Activated CD4-positive, alpha-beta T cell treated with anti-CD3 and anti-CD28 coated beads for 1 hour (primary cell): Measurements from ENCODE around the gene CEP128.
"Not testable (repeated sequence)": the region's sequence is repeated elsewhere in the genome, so short reads cannot be mapped to it uniquely, and the experiment has no call there.

ENCODE experiments used
- DNase-seq: peaks from one replicate; pipeline ENCODE4 v3.0.0-alpha.2; 2020

The CEP128 gene

GRCh38 chr14:80951491-80951890, 10.0 kb upstream of the CEP128 start:
- no peak for DNase-seq

GRCh38 chr14:80948291-80948690, 6.8 kb upstream of the CEP128 start:
- DNase-seq, result no peak

- DNase-seq, result no peak
Observed at GRCh38 chr14:80946797-80947196, 5.3 kb upstream of the CEP128 start.

- no peak for DNase-seq
Observed at GRCh38 chr14:80946187-80946586, 4.6 kb upstream of the CEP128 start.

- DNase-seq, result no peak
Observed at GRCh38 chr14:80944861-80945617, 3.5 kb upstream of the CEP128 start.

GRCh38 chr14:80942191-80942600, 658 bp upstream of the CEP128 start:
- no peak for DNase-seq

- DNase-seq, result no peak
Observed at GRCh38 chr14:80940146-80940545, 1.4 kb downstream of the CEP128 start.

- DNase-seq, result no peak
Observed at GRCh38 chr14:80933686-80934085, 7.9 kb downstream of the CEP128 start.

GRCh38 chr14:80933282-80933681, 8.3 kb downstream of the CEP128 start:
- DNase-seq, result no peak

- DNase-seq, result no peak
Observed at GRCh38 chr14:80930836-80931389, 10.6 kb downstream of the CEP128 start.

GRCh38 chr14:80930095-80930494, 11.4 kb downstream of the CEP128 start:
- DNase-seq, result no peak

- DNase-seq, result no peak
Observed at GRCh38 chr14:80927083-80927989, 14.2 kb downstream of the CEP128 start.

GRCh38 chr14:80926397-80927082, 15.0 kb downstream of the CEP128 start:
- DNase-seq, result no peak

- DNase-seq, result no peak
Observed at GRCh38 chr14:80924365-80925103, 17.0 kb downstream of the CEP128 start.

GRCh38 chr14:80923368-80923767, 18.2 kb downstream of the CEP128 start:
- no peak for DNase-seq

- DNase-seq, result no peak
Observed at GRCh38 chr14:80919622-80920021, 21.9 kb downstream of the CEP128 start.

GRCh38 chr14:80912013-80912412, 29.5 kb downstream of the CEP128 start:
- not testable (repeated sequence) for DNase-seq

GRCh38 chr14:80906946-80907345, 34.6 kb downstream of the CEP128 start:
- no peak for DNase-seq

GRCh38 chr14:80906336-80906735, 35.2 kb downstream of the CEP128 start:
- DNase-seq, result no peak

- DNase-seq, result no peak
Observed at GRCh38 chr14:80902608-80903007, 38.9 kb downstream of the CEP128 start.

- DNase-seq, result no peak
Observed at GRCh38 chr14:80901822-80902221, 39.7 kb downstream of the CEP128 start.

- DNase-seq, result no peak
Observed at GRCh38 chr14:80901260-80901659, 40.3 kb downstream of the CEP128 start.
